ENCODE measurements around the gene RNF175.

The RNF175 gene

GRCh38 chr4:153750197-153750817, 9.5 kb downstream of the RNF175 start:
- in situ Hi-C loops (cut with MboI; ENCODE audit: low sequenced_read_pairs) = no loop called here

DNA sequence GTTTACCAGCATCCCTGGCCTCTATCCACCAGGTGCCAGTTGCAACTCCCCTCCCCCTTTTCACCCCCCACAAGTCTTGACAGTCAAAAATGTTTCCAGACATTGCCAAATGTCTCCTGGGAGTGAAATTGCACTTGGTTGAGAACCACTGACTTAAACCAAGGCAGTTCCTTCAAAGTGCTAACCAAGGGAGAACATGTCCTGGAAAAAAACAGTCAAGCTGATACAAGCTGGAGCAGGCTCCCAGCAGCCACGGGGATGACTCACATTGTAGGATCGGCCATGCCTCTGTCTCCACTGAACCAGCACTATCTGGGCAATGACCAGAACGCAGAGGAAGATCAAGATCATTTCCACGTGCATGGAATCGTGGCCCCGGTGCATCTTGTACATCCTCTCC, 11.4 kb downstream of the RNF175 start:
- in situ Hi-C loops (cut with MboI; ENCODE audit: low sequenced_read_pairs) = no loop called here

- in situ Hi-C loops (cut with MboI; ENCODE audit: low sequenced_read_pairs) = no loop called here
Measured at GRCh38 chr4:153747406-153747955, 12.3 kb downstream of the RNF175 start.

- in situ Hi-C loops (cut with MboI; ENCODE audit: low sequenced_read_pairs) = no loop called here
Measured at GRCh38 chr4:153745651-153746050, 14.2 kb downstream of the RNF175 start.

GRCh38 chr4:153741541-153741940, 18.3 kb downstream of the RNF175 start:
- in situ Hi-C loops (cut with MboI; ENCODE audit: low sequenced_read_pairs) = no loop called here

- in situ Hi-C loops (cut with MboI; ENCODE audit: low sequenced_read_pairs) = no loop called here
Measured at GRCh38 chr4:153735906-153736461, 23.8 kb downstream of the RNF175 start.

GRCh38 chr4:153733751-153734448, 25.9 kb downstream of the RNF175 start:
- in situ Hi-C loops (cut with MboI; ENCODE audit: low sequenced_read_pairs) = no loop called here

DNA sequence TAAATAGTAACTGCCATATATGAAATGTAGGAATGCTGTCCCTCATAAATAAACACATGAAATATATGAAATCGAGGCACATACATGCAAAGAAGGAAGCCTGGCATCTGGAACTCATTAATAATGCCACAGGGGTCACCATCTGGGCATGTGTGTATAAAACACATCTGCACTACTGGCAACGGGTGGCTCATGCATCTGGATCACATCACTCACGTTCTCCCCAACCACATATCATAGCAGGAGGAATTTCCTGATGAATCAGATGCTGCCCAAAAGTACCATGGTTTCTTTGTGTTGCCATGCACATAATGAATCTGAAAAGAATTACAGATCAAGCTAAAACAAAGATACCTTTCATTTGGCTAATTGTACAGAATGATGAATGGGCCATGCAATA, 28.6 kb downstream of the RNF175 start:
- in situ Hi-C loops (cut with MboI; ENCODE audit: low sequenced_read_pairs) = no loop called here

DNA sequence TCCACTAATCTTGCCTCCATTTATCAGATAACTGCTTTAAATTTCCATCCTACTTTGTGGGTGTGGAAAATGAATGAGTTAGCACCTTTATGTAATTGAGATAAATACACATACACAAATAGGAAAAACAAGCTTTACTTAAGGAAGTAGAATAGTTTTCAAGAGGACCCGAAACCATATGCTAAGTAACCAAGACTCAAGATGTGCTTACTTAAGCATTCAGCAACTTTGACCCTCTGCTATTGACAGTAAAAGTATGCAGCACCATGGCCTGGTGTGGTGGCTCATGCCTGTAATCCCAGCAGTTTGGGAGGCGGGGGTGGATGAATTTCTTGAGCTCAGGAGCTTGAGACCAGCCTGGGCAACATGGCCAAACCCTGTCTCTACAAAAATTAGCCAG, 29.9 kb downstream of the RNF175 start:
- in situ Hi-C loops (cut with MboI; ENCODE audit: low sequenced_read_pairs) = no loop called here

- in situ Hi-C loops (cut with MboI; ENCODE audit: low sequenced_read_pairs) = no loop called here
Measured at GRCh38 chr4:153728660-153729059, 31.2 kb downstream of the RNF175 start.

DNA sequence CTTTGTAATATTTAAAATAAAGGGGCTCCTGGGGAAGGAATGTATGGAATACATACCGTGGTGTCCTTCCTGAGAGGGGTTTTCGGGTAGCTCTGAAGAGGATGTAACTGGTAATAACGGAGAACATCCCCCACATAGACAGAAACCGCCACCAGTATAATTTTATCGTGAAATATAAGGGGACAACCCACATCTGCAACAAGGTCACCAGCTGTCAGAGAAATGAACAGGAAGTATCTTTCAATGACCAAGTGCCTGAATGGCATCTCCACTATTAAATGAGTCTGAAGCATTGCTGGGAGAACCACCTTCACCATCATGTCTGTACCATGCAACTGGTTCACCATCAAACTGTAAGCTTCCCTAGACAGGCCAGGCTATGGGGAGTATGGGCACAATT, 31.7 kb downstream of the RNF175 start:
- in situ Hi-C loops (cut with MboI; ENCODE audit: low sequenced_read_pairs) = no loop called here

GRCh38 chr4:153725831-153726154, 34.0 kb downstream of the RNF175 start:
- in situ Hi-C loops (cut with MboI; ENCODE audit: low sequenced_read_pairs) = no loop called here

GRCh38 chr4:153725136-153725830, 34.5 kb downstream of the RNF175 start:
- in situ Hi-C loops (cut with MboI; ENCODE audit: low sequenced_read_pairs) = no loop called here

DNA sequence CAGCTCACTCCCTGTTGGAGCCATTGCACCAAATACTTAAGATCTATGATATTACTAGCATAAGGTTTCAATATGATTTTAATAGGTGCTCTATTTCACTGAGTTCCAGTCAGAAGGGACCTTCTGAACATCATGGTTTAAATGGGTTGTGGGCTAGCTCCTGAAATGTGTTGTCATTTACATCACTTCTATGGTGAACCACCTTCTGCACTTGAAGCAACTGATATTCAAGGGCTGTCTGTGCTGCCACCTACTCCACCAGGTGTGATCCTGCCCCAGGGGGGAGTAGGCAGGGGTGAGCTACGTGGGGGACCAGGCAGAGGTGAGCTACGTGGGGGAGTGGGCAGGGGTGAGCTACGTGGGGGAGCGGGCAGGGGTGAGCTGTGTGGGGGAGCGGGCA, 35.2 kb downstream of the RNF175 start:
- in situ Hi-C loops (cut with MboI; ENCODE audit: low sequenced_read_pairs) = no loop called here

- in situ Hi-C loops (cut with MboI; ENCODE audit: low sequenced_read_pairs) = no loop called here
Measured at GRCh38 chr4:153722036-153722435, 37.8 kb downstream of the RNF175 start.

DNA sequence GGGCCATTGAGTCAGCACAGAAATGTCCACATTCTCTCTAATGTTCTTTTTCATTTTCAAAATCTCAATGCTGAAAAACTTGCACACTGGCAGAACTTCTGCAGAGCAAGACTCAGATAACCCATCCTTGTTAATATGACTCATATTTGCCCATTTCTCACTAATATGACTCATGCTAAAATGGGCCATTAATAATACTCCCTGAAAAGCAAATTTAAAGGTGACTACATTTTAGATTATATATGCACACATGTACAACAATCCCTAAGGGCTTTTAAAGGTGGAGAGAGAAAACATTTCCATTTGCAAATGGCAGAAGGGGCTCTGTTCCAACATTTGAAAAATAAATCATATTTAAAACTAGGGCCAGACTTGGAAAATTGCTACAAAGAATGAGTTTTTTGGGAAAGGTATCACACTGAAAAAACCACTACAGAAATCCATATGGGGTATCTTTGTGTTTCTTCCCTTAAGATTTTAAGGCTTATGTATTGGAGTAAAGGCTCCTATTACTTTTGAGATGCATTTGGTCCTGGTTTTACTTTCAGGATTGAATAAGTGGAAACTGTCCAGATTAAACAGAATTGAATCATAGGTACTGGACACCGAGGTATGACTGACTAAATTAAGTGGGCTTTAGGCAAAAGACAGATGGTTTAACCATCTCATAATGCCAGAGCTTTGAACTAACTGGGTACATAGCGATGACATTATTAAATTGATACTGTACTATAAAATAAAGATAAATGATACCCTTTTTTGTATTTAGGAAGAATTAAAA, 45.8 kb downstream of the RNF175 start:
- in situ Hi-C loops (cut with MboI; ENCODE audit: low sequenced_read_pairs) = no loop called here

DNA sequence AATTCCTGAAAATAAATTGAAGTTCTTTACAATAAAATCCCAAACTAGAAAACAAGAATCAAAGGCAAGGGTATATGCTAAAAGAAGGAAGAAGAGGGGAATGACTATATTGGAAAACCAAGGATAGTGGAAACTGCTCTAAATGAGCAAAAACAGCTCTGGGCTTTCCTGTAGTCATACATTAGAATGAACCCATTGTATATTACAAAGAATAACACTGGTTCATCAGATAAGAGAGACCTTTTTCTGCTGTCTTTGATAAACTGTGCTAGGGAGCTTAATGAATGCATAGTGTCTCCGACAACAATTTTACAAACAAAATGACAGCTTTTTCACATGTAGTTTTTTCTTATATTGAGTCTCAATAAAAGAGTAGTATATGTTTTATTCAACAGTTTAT, 49.1 kb downstream of the RNF175 start:
- in situ Hi-C loops (cut with MboI; ENCODE audit: low sequenced_read_pairs) = no loop called here

DNA sequence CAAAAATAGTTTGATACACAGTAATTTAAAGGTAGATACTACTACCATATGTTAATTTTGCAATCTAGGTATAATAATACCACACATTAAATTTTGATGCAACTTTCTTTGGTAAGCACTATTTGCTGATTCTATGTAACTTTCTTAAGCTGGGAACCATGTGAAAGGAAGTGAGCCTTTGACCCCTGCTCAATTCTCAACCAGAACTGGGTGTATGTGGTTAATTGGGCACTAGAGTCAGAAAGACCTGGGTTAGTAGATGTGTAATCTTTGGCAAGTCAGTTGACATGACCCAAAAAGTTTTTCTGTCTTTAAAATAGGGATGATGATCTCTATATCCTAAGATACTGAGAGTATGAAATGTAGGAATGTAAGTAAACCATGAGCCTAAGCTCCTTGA, 53.3 kb downstream of the RNF175 start:
- in situ Hi-C loops (cut with MboI; ENCODE audit: low sequenced_read_pairs) = no loop called here

- in situ Hi-C loops (cut with MboI; ENCODE audit: low sequenced_read_pairs) = no loop called here
Measured at GRCh38 chr4:153705743-153706468, 53.9 kb downstream of the RNF175 start.

GRCh38 chr4:153704522-153704921, 55.3 kb downstream of the RNF175 start:
- in situ Hi-C loops (cut with MboI; ENCODE audit: low sequenced_read_pairs) = no loop called here
